ENCODE results near the gene CYTH4. TPM values are rescaled to one million over a fixed set of nuclear protein-coding genes. Genes with fewer than 3 reads are reported as not detected.

Gene CYTH4
- total RNA-seq, 1 experiment from 2014 or later: not detected

DNA sequence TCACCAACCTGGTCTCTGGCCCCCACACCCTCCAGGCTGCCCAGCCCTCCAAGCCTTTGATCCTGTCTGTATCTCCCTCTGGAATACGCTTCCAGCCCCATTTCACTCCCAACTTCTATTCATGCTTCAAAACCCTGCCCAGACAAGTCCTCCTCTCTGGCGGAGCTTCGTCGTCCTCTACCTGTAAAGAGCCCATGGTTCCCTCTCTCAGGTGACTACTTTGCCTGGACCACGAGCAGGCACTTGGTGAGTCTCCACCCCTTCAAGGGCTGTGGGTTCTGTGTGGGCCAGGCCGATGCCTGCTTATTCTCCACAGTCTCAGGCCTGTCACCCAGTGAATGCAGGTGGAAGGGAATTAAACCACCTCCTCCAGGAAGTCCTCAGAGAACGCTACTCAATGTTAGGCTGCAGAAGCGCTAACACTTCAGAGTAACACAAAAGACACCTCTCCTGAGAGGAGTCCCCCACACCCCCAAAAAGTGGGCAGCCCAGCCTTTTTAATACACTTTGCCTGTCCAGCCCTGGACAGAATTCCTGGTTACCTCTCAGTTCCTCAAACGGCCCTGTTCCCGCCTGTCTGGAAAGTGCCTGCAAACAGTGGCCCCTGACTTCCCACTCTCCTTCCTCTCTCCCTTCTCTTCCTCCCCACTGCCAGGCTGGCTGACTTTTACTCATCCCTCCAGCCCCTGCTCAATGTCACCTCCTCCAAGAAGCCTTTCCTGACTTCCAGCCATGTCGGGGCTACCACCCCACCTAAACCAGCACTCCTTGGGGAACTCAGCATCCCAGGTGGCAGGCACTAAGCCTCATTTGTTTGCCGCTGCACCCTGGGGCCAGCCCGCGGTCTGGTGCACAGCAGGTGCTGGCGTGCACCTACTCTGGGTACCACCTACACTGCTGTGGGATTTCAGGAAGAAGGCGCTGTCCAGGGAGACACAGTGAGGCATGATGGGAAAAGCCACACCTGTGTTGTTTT is 47.3 kb upstream of the CYTH4 start:
- no peak for DNase-seq
- no peak overlapping the region for H3K4me2 ChIP-seq
- intact Hi-C loops (cut with micrococcal nuclease; ENCODE audit: unreplicated experiment): no loop called here
- H3K79me2 ChIP-seq (ENCODE audit: low read depth): no peaks in the 10 kb centered on the region
- no peaks in the 10 kb centered on the region for H3K9me2 ChIP-seq (ENCODE audit: insufficient read depth)
- no peaks in the 10 kb centered on the region for H3K36me3 ChIP-seq (ENCODE audit: low read depth)
- H3K27me3 ChIP-seq (ENCODE audit: insufficient read depth, low read depth): no peaks in the 10 kb centered on the region
- no peak overlapping the region for H3K4me3 ChIP-seq
- H3K27ac ChIP-seq: no peak overlapping the region
- POLR2A ChIA-PET (ENCODE audit: unreplicated experiment): no interaction called here
- peaks cover 21% of the 10 kb centered on the region; the same call in 1 of the 2 replicates for H3F3A ChIP-seq (ENCODE audit: insufficient read depth, low read depth)
- no TSS peak for BruUV-seq (replicated peaks)
- H3K9me3 ChIP-seq (ENCODE audit: insufficient read depth, low read depth): no peaks in the 10 kb centered on the region
- H4K20me1 ChIP-seq (ENCODE audit: insufficient read depth): 0 out of 2 replicates have a peak, but pooled peaks cover 4% of the 10 kb centered on the region
- peaks cover 11% of the 10 kb centered on the region for H3K4me1 ChIP-seq (replicated peaks; ENCODE audit: insufficient read depth)
- TF ChIP-seq CTCF (conservative IDR thresholded peaks at IDR 0.05) (no peak), EZH2 (IDR thresholded peaks at IDR 0.05; ENCODE audit: low read depth) (no peak)
- no peak overlapping the region for H2AFZ ChIP-seq
- CTCF ChIA-PET: no interaction called here

DNA sequence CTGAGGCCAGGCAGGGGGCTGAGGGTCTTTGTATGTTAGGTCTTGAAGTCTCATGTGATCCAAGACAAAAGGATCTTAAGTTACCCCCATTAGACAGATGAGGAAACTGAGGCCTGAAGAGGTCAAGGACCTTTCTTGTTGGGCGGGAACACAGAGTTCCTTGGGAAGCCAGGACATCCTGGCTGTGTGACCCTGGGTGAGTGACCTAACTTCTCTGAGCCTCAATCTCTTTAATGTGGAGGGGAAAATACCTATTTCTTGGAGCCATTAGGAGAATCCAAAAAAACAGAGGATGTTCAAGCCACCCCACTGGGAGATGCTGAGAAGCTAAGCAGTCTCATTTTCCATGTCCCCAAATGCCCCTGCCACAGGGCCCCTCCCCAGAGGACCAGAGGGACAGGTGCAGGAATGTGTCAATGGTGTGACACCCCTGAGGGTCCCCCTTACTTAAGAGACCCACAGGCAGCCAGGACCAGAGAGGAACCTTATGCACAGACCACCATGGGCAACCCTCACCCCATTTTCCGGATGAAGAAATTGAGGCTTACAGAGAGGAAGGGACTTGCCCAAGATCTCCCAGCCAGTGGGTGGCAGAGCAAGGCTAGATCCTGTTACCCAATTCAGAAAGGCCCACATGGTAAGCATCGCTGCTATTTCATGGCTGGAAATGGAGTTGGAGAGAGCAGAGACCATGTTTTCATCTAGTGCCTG is 46.3 kb upstream of the CYTH4 start:
- no peak overlapping the region for H3K27ac ChIP-seq
- H4K20me1 ChIP-seq (ENCODE audit: insufficient read depth): 0 out of 2 replicates have a peak, but pooled peaks cover 4% of the 10 kb centered on the region
- no peaks in the 10 kb centered on the region for H3K9me3 ChIP-seq (ENCODE audit: insufficient read depth, low read depth)
- ChIA-PET POLR2A (ENCODE audit: unreplicated experiment) (no interaction called here), CTCF (no interaction called here)
- H3F3A ChIP-seq (ENCODE audit: insufficient read depth, low read depth): peaks cover 12% of the 10 kb centered on the region; the same call in 1 of the 2 replicates
- no peaks in the 10 kb centered on the region for H3K79me2 ChIP-seq (ENCODE audit: low read depth)
- H3K4me3 ChIP-seq: no peak overlapping the region
- no peaks in the 10 kb centered on the region for H3K27me3 ChIP-seq (ENCODE audit: insufficient read depth, low read depth)
- BruUV-seq (replicated peaks): no TSS peak
- H3K9me2 ChIP-seq (ENCODE audit: insufficient read depth): no peaks in the 10 kb centered on the region
- no peak for DNase-seq
- no peak overlapping the region for H2AFZ ChIP-seq
- no peak overlapping the region for H3K4me2 ChIP-seq
- 0 out of 2 replicates have a peak, but pooled peaks cover under 1% of the 10 kb centered on the region for H3K4me1 ChIP-seq (replicated peaks; ENCODE audit: insufficient read depth)
- no peaks in the 10 kb centered on the region for H3K36me3 ChIP-seq (ENCODE audit: low read depth)
- intact Hi-C loops (cut with micrococcal nuclease; ENCODE audit: unreplicated experiment): no loop called here
- TF ChIP-seq EZH2 (IDR thresholded peaks at IDR 0.05; ENCODE audit: low read depth) (no peak), CTCF (conservative IDR thresholded peaks at IDR 0.05) (no peak)

- Histone ChIP-seq H3K4me3 (no peak overlapping the region), H3K9me2 (ENCODE audit: insufficient read depth) (no peaks in the 10 kb centered on the region), H2AFZ (no peak overlapping the region), H3F3A (ENCODE audit: insufficient read depth, low read depth) (peaks cover 9% of the 10 kb centered on the region; the same call in 1 of the 2 replicates), H3K36me3 (ENCODE audit: low read depth) (no peaks in the 10 kb centered on the region), H4K20me1 (ENCODE audit: insufficient read depth) (0 out of 2 replicates have a peak, but pooled peaks cover 4% of the 10 kb centered on the region), H3K9me3 (ENCODE audit: insufficient read depth, low read depth) (no peaks in the 10 kb centered on the region), H3K79me2 (ENCODE audit: low read depth) (no peaks in the 10 kb centered on the region), H3K27me3 (ENCODE audit: insufficient read depth, low read depth) (no peaks in the 10 kb centered on the region), H3K4me2 (no peak overlapping the region), H3K27ac (no peak overlapping the region), H3K4me1 (replicated peaks; ENCODE audit: insufficient read depth) (peaks cover 6% of the 10 kb centered on the region)
- POLR2A ChIA-PET (ENCODE audit: unreplicated experiment): no interaction called here
- intact Hi-C loops (cut with micrococcal nuclease; ENCODE audit: unreplicated experiment): no loop called here
- CTCF ChIA-PET: no interaction called here
- TF ChIP-seq CTCF (conservative IDR thresholded peaks at IDR 0.05): no peak
- DNase-seq: no peak
- BruUV-seq (replicated peaks): no TSS peak
These were observed 44.7 kb upstream of the CYTH4 start for GRCh38 chr22:37237371-37238268.
